Astrocyte of the hippocampus (primary cell): ENCODE measurements around the gene WIPF2.
A peak's percentile ranks its signal among the peaks of the same experiment; 100 is the strongest.
"Not testable (repeated sequence)": the region's sequence is repeated elsewhere in the genome, so short reads cannot be mapped to it uniquely, and the experiment has no call there.

ENCODE experiments used
- DNase-seq: peaks from one replicate; pipeline ENCODE4 v3.0.0; 2011; ENCODE audit warnings: low read depth, low spot score

WIPF2 gene

GRCh38 chr17:40191237-40192208 is 27.6 kb upstream of the WIPF2 start:
- peak; percentile 91 for DNase-seq

GRCh38 chr17:40192961-40193360 is 26.1 kb upstream of the WIPF2 start:
- no peak for DNase-seq

GRCh38 chr17:40194821-40195220 is 24.3 kb upstream of the WIPF2 start:
- no peak for DNase-seq

- no peak for DNase-seq
These were observed 21.6 kb upstream of the WIPF2 start for GRCh38 chr17:40197550-40197949.

- not testable (repeated sequence) for DNase-seq
These were observed 21.1 kb upstream of the WIPF2 start for GRCh38 chr17:40197965-40198456.

- DNase-seq = no peak
These were observed 20.5 kb upstream of the WIPF2 start for GRCh38 chr17:40198576-40198975.

GRCh38 chr17:40203131-40203530 is 16.0 kb upstream of the WIPF2 start:
- no peak for DNase-seq

- not testable (repeated sequence) for DNase-seq
These were observed 12.9 kb upstream of the WIPF2 start for GRCh38 chr17:40206193-40206592.

GRCh38 chr17:40209404-40210093 is 9.6 kb upstream of the WIPF2 start:
- peak; percentile 81 for DNase-seq

- not testable (repeated sequence) for DNase-seq
These were observed 5.2 kb upstream of the WIPF2 start for GRCh38 chr17:40213914-40214313.

GRCh38 chr17:40218006-40218739 is 931 bp upstream of the WIPF2 start:
- no peak for DNase-seq

GRCh38 chr17:40219594-40220338 is 662 bp downstream of the WIPF2 start:
- DNase-seq = peak; percentile 74

GRCh38 chr17:40224718-40225550 is 5.8 kb downstream of the WIPF2 start:
- peak; percentile 87 for DNase-seq

GRCh38 chr17:40229146-40229545 is 10.0 kb downstream of the WIPF2 start:
- DNase-seq = not testable (repeated sequence)

GRCh38 chr17:40230670-40231069 is 11.6 kb downstream of the WIPF2 start:
- DNase-seq = no peak

GRCh38 chr17:40231928-40232327 is 12.8 kb downstream of the WIPF2 start:
- not testable (repeated sequence) for DNase-seq

- DNase-seq = no peak
These were observed 22.2 kb downstream of the WIPF2 start for GRCh38 chr17:40241252-40241834.

GRCh38 chr17:40242774-40243173 is 23.7 kb downstream of the WIPF2 start:
- no peak for DNase-seq

GRCh38 chr17:40243761-40244160 is 24.7 kb downstream of the WIPF2 start:
- DNase-seq = no peak

GRCh38 chr17:40244255-40244654 is 25.2 kb downstream of the WIPF2 start:
- DNase-seq = no peak
